ENCODE data around the gene HM13.

- TF ChIP-seq CTCF (IDR thresholded peaks at IDR 0.05) (no peak), POLR2A (IDR thresholded peaks at IDR 0.05) (no peak)
These were observed 64.4 kb downstream of the HM13 start for GRCh38 chr20:31578448-31579138.
